Measurements from ENCODE around the gene NAV1.
"Not testable (repeated sequence)": the region's sequence is repeated elsewhere in the genome, so short reads cannot be mapped to it uniquely, and the experiment has no call there.

The NAV1 gene

DNA sequence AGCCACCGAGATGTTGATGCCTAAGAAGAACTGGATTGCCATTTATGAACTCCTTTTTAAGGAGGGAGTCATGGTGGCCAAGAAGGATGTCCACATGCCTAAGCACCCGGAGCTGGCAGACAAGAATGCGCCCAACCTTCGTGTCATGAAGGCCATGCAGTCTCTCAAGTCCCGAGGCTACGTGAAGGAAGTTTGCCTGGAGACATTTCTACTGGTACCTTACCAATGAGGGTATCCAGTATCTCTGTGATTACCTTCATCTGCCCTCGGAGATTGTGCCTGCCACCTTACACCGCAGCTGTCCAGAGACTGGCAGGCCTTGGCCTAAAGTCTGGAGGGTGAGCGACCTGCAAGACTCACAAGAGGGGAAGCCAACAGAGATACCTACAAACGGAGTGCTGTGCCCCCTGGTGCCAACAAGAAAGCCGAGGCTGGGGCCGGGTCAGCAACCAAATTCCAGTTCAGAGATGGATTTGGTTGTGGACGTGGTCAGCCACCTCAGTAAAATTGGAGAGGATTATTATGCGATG lies 18.8 kb upstream of the NAV1 start:
- DNase-seq (ENCODE audit: low spot score): not testable (repeated sequence)

DNA sequence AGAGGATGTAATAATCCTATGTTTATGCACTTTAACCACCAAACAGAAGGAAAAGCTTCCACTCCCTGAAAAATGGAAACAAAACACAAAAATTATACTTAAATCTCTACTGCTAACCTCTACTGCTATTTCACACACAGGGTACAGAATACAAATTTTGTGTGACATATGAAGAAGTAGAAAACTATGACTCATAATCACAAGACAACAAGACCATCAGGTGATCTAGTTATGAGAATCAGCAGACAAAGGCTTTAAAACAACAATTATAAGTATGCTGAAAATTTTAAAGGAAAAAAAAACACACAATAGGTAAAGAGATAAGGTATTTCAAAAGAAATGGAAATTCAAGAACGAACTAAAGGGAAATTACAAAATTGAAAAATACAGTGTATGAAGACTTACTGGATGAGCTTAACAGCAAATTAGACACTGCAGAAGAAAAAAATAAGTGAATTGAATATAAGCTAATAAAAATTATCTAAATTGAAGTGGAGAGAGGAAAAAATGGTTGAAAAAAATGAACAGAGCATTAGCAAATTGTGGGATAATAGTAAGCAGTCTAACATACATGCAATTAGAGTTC lies 13.6 kb upstream of the NAV1 start:
- no peak for DNase-seq (ENCODE audit: low spot score)

DNA sequence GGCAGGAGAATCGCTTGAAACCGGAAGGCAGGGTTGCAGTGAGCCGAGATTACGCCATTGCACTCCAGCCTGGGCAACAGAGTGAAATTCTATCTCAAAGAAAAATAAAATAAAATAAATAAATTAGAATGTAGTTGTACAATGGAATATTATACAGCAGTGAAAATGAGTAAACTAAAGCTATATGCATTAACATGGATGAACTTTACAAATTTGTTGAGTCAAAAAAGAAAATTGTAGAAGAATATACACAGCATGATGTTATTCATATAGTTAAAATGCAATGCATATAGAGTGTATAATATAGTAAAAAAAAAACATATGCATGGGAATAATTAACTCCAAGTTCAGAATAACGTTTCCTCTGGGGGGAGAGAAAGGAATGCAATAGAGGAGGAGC lies 11.0 kb upstream of the NAV1 start:
- DNase-seq (ENCODE audit: low spot score): no peak

DNA sequence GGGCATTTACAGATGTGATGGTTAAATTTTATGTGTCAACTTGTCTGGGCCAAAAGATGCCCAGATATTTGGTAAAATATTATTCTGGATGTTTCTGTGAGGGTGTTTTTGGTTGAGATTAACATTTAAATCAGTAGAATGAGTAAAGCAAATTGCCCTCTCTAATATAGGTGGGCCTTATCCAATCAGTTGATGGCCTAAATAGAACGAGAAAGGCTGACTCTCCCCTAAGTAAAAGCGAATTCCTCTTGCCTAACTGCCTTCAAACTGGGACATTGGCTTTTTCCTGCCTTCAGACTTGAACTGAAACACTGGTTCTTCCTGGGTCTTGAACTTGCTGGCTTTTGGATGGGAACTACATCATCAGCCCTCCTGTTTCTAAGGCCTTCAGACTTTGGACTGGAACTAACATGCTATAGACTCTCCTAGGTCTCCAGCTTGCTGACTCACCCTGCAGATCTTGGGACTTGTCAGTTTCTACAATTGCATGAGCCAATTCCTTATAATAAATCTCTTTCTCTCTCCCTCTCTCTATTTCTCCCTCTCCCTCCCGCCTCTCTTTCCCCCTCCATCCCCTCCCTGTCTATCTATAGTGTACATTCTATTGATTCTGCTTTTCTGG lies 10.2 kb upstream of the NAV1 start:
- no peak for DNase-seq (ENCODE audit: low spot score)

DNA sequence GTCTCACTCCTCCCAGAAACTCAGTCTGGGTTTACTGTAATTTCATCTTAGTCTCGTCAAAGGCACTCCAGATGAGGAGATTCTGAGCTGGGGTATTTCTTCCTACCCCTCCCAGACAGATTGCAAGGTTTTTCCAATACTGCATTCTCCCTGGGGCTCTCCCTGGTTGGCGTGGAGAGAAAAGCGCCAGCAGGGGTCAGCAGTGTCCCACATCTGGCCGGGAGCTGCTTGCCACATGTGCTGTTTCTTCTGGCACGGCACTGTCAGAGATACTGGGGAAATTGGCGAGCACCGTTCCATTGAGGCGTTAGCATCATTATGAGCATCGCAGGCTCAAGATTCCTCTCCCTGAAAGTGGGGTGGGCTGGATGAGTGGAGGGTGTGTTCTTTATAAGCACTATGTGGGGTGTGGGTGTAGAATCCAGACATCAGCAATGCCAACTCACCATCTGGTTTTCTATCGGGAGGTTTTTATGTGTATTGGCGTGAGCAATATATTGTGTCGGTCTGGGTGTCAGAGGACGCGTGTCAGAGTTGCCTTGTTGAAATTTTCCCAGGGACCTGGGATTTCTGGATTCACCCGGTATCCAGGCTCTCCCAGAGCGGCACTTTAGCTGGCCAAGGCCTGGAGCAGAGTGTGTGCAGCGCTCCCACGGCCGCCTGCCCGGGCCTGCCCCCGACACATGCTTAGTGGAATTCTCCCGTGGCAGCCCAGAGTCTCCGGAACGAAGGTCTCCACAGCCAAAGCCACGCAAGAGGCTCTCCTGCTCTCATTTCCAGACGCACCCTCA lies 8.0 kb upstream of the NAV1 start:
- DNase-seq (ENCODE audit: low spot score): peak; percentile 70

DNA sequence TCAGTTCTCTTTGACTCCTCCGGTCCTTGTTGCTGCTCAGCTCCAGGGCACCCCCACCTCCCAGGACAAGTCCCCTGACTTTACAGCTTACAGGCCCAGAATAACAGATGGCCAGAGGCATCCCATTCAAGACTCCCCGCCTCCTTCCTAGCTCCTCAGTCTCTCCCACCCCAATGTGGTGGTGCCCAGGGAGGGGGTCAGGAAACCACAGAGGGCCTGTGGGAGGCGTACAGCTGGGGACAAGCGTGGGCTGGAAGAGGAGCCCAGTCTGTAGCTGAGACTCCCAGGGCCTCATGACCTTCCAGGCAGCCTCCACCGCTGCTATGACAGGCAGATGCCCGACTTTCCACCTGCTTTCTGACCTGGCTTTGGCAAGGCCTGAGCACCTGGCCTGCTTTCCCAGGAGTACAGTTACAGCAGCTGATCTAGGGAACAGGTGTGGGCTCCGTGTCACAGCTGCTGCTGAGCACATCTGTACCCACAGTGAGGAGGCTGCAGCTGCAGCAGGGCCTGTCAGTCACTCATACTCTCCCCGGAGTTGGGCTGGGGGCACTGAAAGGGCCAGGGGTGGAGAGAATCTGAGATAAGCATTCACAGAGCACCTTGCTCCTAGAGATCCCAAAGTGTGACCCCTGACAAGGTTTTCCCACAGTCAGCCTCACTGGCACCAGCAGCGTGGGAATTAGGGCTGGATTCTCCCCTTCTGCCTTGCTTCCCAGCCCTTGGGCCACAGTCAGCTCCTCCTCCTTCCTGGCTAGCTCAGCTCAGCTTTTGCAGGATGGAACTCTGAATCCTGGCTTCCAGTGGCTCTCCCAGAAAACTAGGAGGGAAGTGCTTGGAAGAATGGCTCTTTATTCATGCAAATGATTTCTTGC lies 7.1 kb upstream of the NAV1 start:
- no peak for DNase-seq (ENCODE audit: low spot score)

DNA sequence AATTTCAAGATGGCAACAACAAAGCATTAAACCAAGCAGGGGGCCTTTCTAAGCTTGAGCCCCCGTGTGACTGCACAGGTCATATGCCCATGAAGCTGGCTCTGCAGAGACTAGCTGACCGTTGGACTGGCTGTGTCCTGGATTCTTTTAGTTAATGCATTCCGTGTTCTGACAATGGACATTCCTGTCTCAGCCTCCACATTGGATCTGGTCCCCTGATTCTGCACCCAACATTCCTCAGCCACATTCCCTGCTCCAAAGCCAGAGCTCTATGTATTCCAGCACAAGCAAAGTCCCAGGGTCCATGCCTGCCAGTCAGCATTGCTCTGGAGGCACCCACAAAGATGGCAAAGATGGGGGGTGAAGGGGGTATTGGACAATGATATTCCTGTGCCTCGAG lies 5.1 kb upstream of the NAV1 start:
- DNase-seq (ENCODE audit: low spot score): no peak

DNA sequence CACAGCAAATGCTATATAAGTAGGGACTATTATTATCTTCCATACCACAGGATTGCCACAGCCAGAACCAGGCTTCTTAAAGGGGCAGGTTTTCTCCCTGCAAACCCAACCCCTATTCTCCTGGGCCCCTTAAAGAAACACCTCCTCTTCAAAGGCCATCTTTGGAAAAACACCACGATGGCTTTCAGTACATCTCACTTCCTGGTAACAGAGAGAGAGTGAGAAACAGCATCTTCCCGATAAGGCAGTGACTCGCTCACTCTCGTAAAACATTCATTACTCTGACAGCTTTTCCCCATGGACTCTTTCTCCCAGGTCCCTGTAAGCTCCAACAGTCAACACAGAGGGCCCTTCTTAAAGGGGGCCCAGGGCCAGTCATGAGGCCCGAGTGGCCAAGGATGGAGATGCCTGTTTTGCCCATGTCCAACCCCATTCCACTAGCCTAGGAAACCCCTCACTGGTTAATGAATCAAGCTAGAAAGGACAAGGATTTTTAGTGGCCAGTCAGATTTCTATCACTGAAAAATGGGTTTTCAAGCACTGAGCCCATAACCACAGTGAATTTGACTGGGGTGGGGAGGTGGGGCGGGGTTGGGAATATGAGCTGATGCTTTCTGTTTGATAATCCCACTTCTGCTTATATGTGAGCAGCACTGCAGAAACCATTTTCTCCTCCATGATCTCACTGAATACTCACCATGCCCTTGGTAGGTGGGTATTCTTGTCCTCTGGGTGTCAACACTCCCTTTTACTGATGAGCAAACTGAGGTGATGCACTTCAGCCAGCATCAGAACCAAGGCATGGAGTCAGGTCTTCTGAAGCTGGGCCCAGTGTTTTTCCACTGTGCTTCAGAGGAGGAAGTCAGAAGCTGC lies 3.6 kb upstream of the NAV1 start:
- no peak for DNase-seq (ENCODE audit: low spot score)

DNA sequence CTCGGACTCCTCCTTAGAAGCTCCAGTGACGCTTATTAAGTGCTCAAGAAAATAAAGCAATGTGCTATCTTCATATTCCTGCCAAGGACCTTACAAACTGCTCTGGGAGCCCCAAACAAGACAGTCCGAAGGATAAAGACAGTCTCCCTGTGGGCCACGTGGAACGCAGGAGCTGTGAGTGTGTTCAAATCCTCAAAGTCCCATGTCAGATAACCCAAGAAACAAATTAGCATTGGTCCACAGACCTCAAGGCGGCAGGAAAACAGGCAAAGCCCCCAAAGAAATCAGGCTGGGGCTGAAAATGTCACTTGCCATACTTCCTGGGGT lies 3.0 kb upstream of the NAV1 start:
- no peak for DNase-seq (ENCODE audit: low spot score)

DNA sequence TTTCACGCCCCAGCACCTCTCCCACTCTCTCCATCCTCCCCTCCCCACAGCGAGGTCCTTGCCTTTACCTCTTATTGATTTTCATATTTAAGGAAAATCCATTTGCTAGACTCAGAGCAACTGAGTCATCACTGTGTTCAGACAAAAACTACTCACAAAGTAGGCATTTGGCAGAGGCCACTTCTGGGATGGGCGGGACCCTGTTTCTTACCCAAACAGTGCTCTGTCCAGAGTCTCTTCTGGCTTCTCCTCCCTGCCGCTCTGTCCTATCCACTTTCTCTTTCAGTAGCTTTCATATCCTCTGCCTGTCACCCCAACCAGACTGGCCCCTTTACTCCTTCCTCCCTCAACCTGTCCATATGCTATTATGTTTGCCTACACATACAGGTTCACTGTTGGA lies 2.4 kb upstream of the NAV1 start:
- DNase-seq (ENCODE audit: low spot score): no peak

DNA sequence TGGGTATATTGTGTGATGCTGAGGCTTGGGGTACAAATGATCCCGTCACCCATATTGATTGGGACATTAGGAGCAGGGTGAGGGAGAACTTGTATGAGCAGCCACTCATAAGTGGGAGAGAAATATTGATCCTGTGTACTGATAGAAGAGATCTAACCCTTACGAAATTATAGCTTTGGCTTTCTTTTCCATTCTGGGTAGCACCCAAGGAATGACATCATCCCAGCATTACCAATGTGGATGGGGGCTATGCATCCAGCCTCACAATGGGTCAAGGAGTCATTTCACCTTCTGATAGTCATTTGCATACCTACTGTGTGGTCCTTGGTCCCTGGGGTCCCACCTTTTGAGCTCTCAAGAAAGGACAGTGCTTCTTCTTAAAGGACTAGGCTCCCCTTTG lies 1.9 kb upstream of the NAV1 start:
- DNase-seq (ENCODE audit: low spot score): no peak

DNA sequence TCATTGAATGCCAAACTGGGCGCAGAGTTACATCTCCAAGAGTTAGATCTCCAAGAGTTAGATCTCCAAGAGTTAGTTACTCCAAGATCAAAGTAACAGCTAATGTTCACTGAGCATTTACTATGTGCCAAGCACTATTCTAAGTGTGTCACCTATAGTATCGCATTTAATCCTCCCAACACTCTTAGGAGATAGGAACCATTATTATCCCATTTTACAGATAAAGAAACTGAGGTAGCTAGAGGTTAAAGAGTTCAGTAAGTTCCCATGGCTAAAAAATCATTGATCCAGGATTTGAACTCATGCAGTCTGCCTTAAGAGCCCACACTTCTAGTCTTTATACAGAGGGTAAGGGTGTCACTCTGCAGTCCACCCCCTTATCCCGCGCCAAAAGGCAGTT lies 1.5 kb upstream of the NAV1 start:
- no peak for DNase-seq (ENCODE audit: low spot score)

DNA sequence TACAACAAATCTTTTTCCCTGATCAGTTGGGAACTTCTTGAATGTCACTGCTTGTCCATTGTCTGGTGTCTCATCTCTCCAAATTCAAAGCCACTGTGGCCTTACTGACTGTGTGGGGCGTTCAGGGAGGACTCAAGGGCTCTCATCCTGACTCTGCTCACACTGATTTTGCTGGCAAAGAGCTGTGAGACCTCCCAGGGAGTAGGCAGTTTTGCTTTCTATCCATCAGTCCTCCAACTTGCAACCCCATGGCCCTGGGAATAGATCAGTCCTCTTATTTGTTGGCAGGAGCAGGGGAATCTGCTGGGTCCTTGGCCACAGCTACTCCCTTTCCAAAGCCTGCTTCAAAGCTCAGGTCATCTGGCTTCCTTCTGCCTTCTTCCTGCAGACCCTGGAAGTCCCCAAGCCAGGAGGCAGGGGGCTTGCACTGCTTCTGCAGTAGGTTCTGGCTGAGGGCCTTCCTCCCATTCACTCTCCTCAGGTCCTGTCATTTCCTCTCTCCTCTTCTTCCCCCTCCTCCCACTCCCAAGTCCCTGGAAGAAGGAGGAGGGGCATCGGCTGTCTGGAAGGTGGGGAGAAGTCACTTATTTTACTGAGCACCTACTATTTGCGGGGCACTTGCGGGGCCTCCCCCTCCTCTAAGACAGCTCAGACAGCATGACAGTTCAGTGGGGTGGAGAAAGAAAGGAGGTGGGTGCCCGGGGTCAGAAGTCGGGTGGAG lies 876 bp upstream of the NAV1 start:
- DNase-seq (ENCODE audit: low spot score): no peak

DNA sequence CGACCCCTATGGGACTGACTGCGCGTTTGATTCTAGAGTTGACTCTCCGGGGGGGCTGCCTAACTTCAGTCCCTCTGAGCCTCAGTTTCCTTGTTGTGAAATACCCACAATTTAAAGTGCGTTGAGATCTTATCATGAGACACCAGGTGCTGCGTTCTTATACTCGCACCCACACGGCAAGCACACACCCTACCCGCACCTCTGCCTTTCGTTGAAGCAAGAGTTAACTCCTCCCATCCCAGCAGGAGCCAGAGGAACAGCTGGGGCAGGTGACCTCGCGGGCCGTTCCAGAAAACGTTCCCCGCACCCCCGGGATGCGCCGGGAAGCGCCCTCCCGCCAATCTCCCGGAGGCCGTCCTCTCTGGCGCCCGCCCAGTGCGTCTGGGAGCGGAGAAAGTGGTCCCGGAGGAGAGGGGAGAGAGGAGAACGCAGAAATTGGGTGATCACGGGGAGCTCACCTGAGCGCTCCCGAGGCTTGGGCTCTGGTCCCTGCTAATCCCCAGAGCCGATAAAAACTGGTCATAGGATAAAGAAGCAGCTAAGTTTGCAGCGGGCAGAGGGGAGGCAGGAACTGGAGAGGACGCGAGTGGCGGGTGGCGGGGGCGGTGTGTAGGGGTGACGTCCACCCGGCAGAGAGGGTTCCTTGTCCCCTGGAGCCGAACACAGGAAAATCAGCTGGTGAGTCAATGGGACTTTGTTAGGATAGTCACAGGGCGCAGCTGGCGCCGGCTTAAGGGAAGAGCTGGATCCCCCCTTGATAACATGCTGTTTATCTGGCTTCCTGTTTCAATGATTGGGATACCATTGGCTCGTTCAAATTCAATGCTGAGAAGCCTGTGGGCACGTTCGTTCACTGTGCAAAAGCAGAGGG lies 869 bp downstream of the NAV1 start:
- no peak for DNase-seq (ENCODE audit: low spot score)

DNA sequence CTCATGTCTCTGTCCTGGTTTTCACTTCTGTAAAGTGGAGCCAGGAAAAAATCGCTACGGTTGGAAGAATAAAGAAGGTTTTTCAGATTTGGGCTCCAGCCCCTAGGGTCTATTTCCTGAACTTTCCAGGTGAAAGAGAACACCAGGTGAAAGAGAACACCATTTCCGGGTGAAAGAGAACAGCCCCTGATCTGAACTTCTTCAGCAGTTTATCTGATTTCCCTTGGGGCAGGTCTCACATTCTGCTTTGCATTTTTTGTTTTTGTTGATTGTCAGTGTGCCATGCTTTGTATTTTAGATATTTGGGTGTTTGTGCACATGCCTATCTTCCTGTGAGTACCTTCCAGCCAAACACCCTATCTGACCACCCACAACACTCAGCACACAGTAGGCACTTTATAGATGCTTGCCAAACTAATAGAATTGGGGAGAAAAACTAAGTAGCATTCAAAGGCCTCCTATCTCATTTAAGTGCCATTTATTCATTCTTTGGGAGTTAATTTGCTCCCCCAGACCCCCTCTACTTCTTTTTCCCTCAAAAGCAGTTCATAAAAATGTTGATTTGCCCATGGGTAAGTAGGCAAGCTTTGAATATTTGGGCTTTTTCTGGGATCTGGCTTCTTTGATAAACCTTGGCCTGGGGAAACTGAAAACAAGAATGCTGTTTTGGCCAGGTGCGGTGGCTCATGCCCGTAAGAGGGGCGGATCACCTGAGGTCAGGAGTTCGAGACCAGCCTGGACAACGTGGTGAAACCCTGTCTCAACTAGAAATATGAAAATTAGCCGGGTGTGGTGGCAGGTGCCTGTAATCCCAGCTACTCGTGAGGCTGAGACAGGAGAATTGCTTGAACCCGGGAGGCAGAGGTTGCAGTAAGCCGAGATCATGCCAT lies 2.2 kb downstream of the NAV1 start:
- DNase-seq (ENCODE audit: low spot score): no peak

DNA sequence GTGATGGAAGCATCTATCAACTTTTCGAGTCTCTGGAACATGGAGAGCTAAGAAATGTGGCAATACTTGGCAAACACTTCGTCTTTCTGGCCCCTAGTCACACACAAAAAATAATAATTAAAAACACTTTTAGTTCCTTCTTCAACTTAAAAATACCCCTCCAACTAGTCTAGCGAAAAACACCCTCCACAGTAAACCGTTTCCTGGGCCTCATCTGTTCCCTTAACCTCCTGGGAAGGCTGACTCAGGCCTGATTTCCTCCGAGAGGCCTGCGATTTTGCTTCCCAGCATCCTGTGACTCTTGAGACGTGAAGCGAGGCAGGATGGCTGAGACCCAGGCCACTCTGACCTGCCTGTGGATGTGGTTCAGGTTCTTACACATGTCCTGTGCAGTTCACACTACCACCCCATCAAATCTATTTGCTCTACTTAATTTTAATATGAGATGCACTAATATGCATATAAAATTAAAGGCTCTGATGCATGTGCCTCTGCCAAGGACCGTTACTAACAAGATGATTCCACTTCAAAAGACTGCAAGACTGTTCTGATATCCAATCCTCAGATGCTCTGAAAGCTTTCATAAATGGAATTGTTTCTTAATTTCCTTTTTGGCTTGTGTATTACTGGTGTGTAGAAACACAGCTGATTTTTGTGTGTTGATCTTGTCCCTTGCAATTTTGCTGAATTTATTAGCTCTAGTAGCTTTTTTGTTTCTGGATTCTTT lies 3.5 kb downstream of the NAV1 start:
- no peak for DNase-seq (ENCODE audit: low spot score)

DNA sequence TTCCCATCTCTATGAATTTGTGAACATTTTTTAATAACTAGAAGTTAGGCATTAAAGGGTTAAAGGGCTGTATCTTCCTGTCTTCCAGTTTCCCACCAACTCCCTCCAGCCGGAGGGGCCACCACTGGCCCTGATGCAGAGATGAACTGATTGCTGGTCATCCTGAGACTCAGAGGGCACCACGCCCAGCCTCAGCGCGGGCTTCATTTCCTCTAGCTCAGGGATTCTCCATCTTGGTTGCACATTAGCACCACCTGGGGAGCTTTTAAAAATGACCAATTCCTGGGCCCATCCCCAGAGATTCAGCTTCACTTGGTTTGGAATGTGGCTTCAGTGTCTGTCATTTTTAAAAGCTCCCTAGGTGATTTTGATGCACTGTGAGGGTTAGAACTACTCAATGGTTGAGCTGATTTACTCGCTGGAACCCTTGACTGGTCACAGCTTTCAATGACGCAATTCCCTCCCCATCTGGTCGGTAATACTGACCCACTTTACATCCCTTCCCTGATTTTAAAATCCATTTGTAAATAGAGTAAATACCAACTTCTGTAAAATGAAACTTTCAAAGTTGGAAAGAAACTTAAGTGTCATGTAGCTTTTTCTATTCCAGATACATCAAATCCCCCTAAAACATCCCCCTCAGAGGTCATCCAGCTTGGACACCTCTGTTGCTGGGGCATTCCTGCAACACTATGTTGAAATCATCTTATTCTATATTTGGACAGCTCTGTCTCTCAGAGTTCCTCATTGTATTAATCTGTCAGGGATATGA lies 5.1 kb downstream of the NAV1 start:
- no peak for DNase-seq (ENCODE audit: low spot score)

All from HuH-7.5 (cell line).